HepG2 (cell line): ENCODE results near the gene ARFGAP2. TPM values are rescaled to one million over a fixed set of nuclear protein-coding genes. Genes with fewer than 3 reads are reported as not detected.

Source experiments
- ATAC-seq: fragments of 200-7000 bp; cut with Tn5 transposase; 3 replicates; pipeline ENCODE4 v1.9.1; 2020; ENCODE audit warnings: mild to moderate bottlenecking, moderate library complexity
- BruUV-seq: library from RNA; stranded (reverse); fragments of 400-500 nt; replicated peaks from 2 replicates; lab custom pipeline; 2021; lab: Mats Ljungman, UMichigan
- CTCF ChIA-PET: fragments of 300-600 bp; formaldehyde crosslinking; extraction: SDS; loops from one replicate; lab custom pipeline; 2021; ENCODE audit warnings: low total read pairs, inconsistent platforms, low intra/inter-chr PET ratio; lab: Yijun Ruan, JAX
- POLR2A ChIA-PET: fragments of 350-600 bp; sonication (Branson Sonifier 250); formaldehyde crosslinking; loops from one replicate; lab custom pipeline; 2020; ENCODE audit warnings: antibody characterized with exemption, inconsistent platforms; lab: Yijun Ruan, JAX
- DNase-seq: peaks from one replicate; pipeline ENCODE4 v3.0.0-alpha.2; 2015; ENCODE audit warnings: low spot score
- FAIRE-seq: peaks from 3 replicates; lab custom pipeline; 2011; peaks lifted over from hg19 to GRCh38; lab: Jason Lieb, UNC
- H2AFZ ChIP-seq: one replicate; pipeline ENCODE4 v1.6.1; 2011; ENCODE audit warnings: low read length, inconsistent platforms
- H3K27ac ChIP-seq: fragments of 300-600 bp; 3 replicates; pipeline ENCODE4 v1.8.0; 2011; ENCODE audit warnings: mixed run types, mild to moderate bottlenecking, mixed read lengths, low read length, inconsistent platforms; ENCODE audit not compliant: insufficient read depth; ENCODE audit errors: extremely low read length
- H3K27me3 ChIP-seq, 2 experiments: fragments of 200-600 bp in 1 of 2; 2 replicates in 1 of 2; 3 replicates in 1 of 2; pipeline versions ENCODE4 v1.6.0 to v1.8.0; 2011; ENCODE audit warnings: low read length in 2 of 2, mild to moderate bottlenecking in 2 of 2, moderate library complexity in 2 of 2, inconsistent platforms in 1 of 2; ENCODE audit not compliant: insufficient read depth in 2 of 2, control insufficient read depth in 1 of 2
- H3K36me3 ChIP-seq, 2 experiments: fragments of 200-600 bp in 1 of 2; replicated peaks in 1 of 2; 2 replicates in 1 of 2; 3 replicates in 1 of 2; pipeline versions ENCODE4 v1.5.1 to v1.8.0; 2011; ENCODE audit warnings: low read length in 2 of 2, inconsistent platforms in 1 of 2; ENCODE audit not compliant: insufficient read depth in 2 of 2, control insufficient read depth in 1 of 2
- H3K4me1 ChIP-seq: 2 replicates; pipeline ENCODE4 v1.5.1; 2012; ENCODE audit warnings: low read length, inconsistent platforms; ENCODE audit not compliant: insufficient read depth
- H3K4me2 ChIP-seq: 2 replicates; pipeline ENCODE4 v1.6.0; 2011; ENCODE audit warnings: low read depth, low read length, inconsistent platforms
- H3K4me3 ChIP-seq, 3 experiments: fragments of 200-600 bp in 1 of 3; sonication (generic), shearing (Covaris generic) in 1 of 3; replicated peaks in 1 of 3; 2 replicates each; pipeline ENCODE4 v1.5.1; 2011 to 2016; ENCODE audit warnings: low read length in 3 of 3, inconsistent platforms in 2 of 3, low read depth in 2 of 3, mild to moderate bottlenecking in 2 of 3, control low read depth in 1 of 3, mixed read lengths in 1 of 3; ENCODE audit not compliant: insufficient read depth in 1 of 3
- H3K79me2 ChIP-seq: one replicate; pipeline ENCODE4 v1.6.1; 2011; ENCODE audit warnings: low read length, inconsistent platforms; ENCODE audit not compliant: insufficient read depth
- H3K9ac ChIP-seq: 2 replicates; pipeline ENCODE4 v1.6.0; 2011; ENCODE audit warnings: mild to moderate bottlenecking, low read depth, low read length, inconsistent platforms; ENCODE audit not compliant: insufficient read depth
- H3K9me3 ChIP-seq: 2 replicates; pipeline ENCODE4 v1.5.1; 2012; ENCODE audit warnings: mild to moderate bottlenecking, low read length
- H4K20me1 ChIP-seq: 2 replicates; pipeline ENCODE4 v1.6.0; 2011; ENCODE audit warnings: inconsistent platforms, mild to moderate bottlenecking, low read length, moderate library complexity; ENCODE audit not compliant: insufficient read depth
- AFF4 ChIP-seq: sonication (generic); formaldehyde crosslinking; IDR thresholded peaks from 2 replicates; pipeline ENCODE4 v1.4.0; 2020; ENCODE audit warnings: missing genetic modification reagents
- HMG20B ChIP-seq: conservative IDR thresholded peaks from 2 replicates; pipeline ENCODE4 v1.6.1; 2016; ENCODE audit warnings: missing genetic modification reagents, missing compliant biosample characterization
- NCOA2 ChIP-seq: sonication (generic); formaldehyde crosslinking; IDR thresholded peaks from 2 replicates; pipeline ENCODE4 v1.8.0; 2022; ENCODE audit warnings: inconsistent platforms
- ZBTB33 ChIP-seq: sonication (generic); formaldehyde crosslinking; IDR thresholded peaks from 2 replicates; pipeline ENCODE4 v1.4.0; 2020; ENCODE audit warnings: missing genetic modification reagents
- ZBTB7A ChIP-seq: sonication (generic); formaldehyde crosslinking; IDR thresholded peaks from 2 replicates; pipeline ENCODE4 v1.8.0; 2022; ENCODE audit warnings: mild to moderate bottlenecking, missing genetic modification reagents
- ZMYM2 ChIP-seq: sonication (generic); formaldehyde crosslinking; IDR thresholded peaks from 2 replicates; pipeline ENCODE4 v1.8.0; 2022; ENCODE audit warnings: mild to moderate bottlenecking, missing genetic modification reagents
- ZNF224 ChIP-seq: sonication (generic); formaldehyde crosslinking; IDR thresholded peaks from 2 replicates; pipeline ENCODE4 v1.5.0; 2020; ENCODE audit warnings: mild to moderate bottlenecking, missing genetic modification reagents
- ZNF549 ChIP-seq: sonication (generic); formaldehyde crosslinking; IDR thresholded peaks from 2 replicates; pipeline ENCODE4 v1.5.0; 2020; ENCODE audit warnings: missing genetic modification reagents
- ZNF687 ChIP-seq: sonication (generic); formaldehyde crosslinking; IDR thresholded peaks from 2 replicates; pipeline ENCODE4 v1.5.1; 2020; ENCODE audit warnings: mild to moderate bottlenecking, missing genetic modification reagents, moderate library complexity
- WGBS: methylation state at CpG from one replicate; pipeline ENCODE4 v1.1.6; 2017; ENCODE audit warnings: low lambda C conversion rate; 5-methylcytosine and 5-hydroxymethylcytosine counted together
- in situ Hi-C: cut with HindIII; loops from 2 replicates; pipeline ENCODE4 v1.10.0; 2017; ENCODE audit warnings: low pct_unique_long_range_greater_than_20kb; ENCODE audit not compliant: extremely low pct_ligation_motif_present
- intact Hi-C: fragments of 100-400 bp; cut with micrococcal nuclease; formaldehyde crosslinking; loops from one replicate; pipeline ENCODE4 v1.10.0; 2022; ENCODE audit not compliant: unreplicated experiment
- polyA plus RNA-seq, 8 experiments: library from polyadenylated mRNA; depleted of rRNA in 3 of 8; stranded (reverse) in 7 of 8; unstranded in 1 of 8; fragments of >200 nt; fragmentation: Illumina TruSeq in 4 of 8; extraction: Trizol in 4 of 8; gene quantifications; 2 replicates each; pipeline versions ENCODE4 v1.2.1 to v1.2.3, GENCODE V29; 2011 to 2016; ENCODE audit warnings: low read depth in 4 of 8, missing spikeins in 1 of 8, mixed read lengths in 1 of 8; ENCODE audit not compliant: insufficient read depth in 1 of 8
- total RNA-seq, 5 experiments: library from RNA; depleted of rRNA; stranded (reverse); fragments of >200 nt; fragmentation: Illumina TruSeq; extraction: Trizol; gene quantifications; 2 replicates each; pipeline ENCODE4 v1.2.3, GENCODE V29; 2016; ENCODE audit warnings: low read depth in 1 of 5

The ARFGAP2 gene
- total and polyA plus RNA-seq, 2 of the 13 experiments (the other 11 are each of a cell fraction or from before 2014, with no cell fraction given): 32.3 to 75.3 TPM

GRCh38 chr11:47212938-47213337 is 36.3 kb upstream of the ARFGAP2 start (continued):
- peak; percentile 18; the same call in 1 of the 2 replicates for TF ChIP-seq ZNF687
- TF ChIP-seq NCOA2: no peak
- no peak for TF ChIP-seq ZNF224 (CRISPR knock-in tag)
- 0 out of 2 replicates have a peak, but pooled peaks have one; percentile 19 for TF ChIP-seq ZBTB33 (CRISPR knock-in tag)

- H3K27me3 ChIP-seq: no peaks in the 10 kb centered on the region
- H3K79me2 ChIP-seq: no peaks in the 10 kb centered on the region
- 0 out of 2 replicates have a peak, but pooled peaks cover 6% of the 10 kb centered on the region for H3K9me3 ChIP-seq
- intact Hi-C loops: no loop called here
- no peak overlapping the region for H3K9ac ChIP-seq
- ChIA-PET POLR2A (interaction anchor here (0.9 to 1.3 kb wide), 3 partner anchors 19 to 40 kb away, joined by 3 to 4 read pairs (median 3); partner anchors contain the start of gene ACP2), CTCF (no interaction called here)
- FAIRE-seq (no peak), ATAC-seq (no peak), DNase-seq (no peak)
- H3K36me3 ChIP-seq: no peaks in the 10 kb centered on the region
- no peaks in the 10 kb centered on the region for H4K20me1 ChIP-seq
- BruUV-seq: no TSS peak
- no peak overlapping the region for H2AFZ ChIP-seq
- no peak overlapping the region for H3K27ac ChIP-seq
- H3K4me1 ChIP-seq: peaks cover 61% of the 10 kb centered on the region
- H3K4me3 ChIP-seq: no peak overlapping the region
- in situ Hi-C loops: no loop called here
- peak overlapping the region; percentile 33; the same call in 1 of the 2 replicates for H3K4me2 ChIP-seq
- 13% methylated on average over 5 of the region's 5 CpGs for WGBS
- TF ChIP-seq ZNF549: no peak
- no peak for TF ChIP-seq AFF4
- no peak for TF ChIP-seq HMG20B (CRISPR knock-in tag)
- no peak for TF ChIP-seq ZMYM2 (CRISPR knock-in tag)
- TF ChIP-seq ZBTB7A (CRISPR knock-in tag): no peak
These were observed 31.9 kb upstream of the ARFGAP2 start for GRCh38 chr11:47208628-47209027.
